Lung (tissue), 12 donors: Measurements from ENCODE around the gene VOPP1. TPM values are rescaled to one million over a fixed set of nuclear protein-coding genes. Genes with fewer than 3 reads are reported as not detected.

Source experiments
- ATAC-seq: fragments of 200-7000 bp; cut with Tn5 transposase; one replicate; pipeline ENCODE4 v1.9.1; 2020; ENCODE audit warnings: moderate number of reproducible peaks; ENCODE audit not compliant: insufficient read depth, low FRiP score
- DNase-seq, 3 donors: peaks; one replicate each; pipeline ENCODE4 v3.0.0-alpha.2; 2013 to 2017
- H3K27ac ChIP-seq, 2 donors: one replicate each; pipeline ENCODE4 v1.5.1; 2013; ENCODE audit warnings: mild to moderate bottlenecking in 2 of 2, moderate library complexity in 2 of 2, control low read depth in 1 of 2, inconsistent platforms in 1 of 2, low read depth in 1 of 2, low read length in 1 of 2
- H3K27me3 ChIP-seq, 3 donors: one replicate each; pipeline ENCODE4 v1.5.1; 2013; ENCODE audit warnings: low read length in 2 of 3; ENCODE audit not compliant: control insufficient read depth in 3 of 3, insufficient read depth in 3 of 3
- H3K36me3 ChIP-seq, 4 donors: one replicate each; pipeline ENCODE4 v1.5.1; 2013; ENCODE audit warnings: low read length in 4 of 4, mild to moderate bottlenecking in 1 of 4, moderate library complexity in 1 of 4; ENCODE audit not compliant: control insufficient read depth in 4 of 4, insufficient read depth in 4 of 4
- H3K4me1 ChIP-seq, 5 donors: one replicate each; pipeline ENCODE4 v1.5.1; 2013; ENCODE audit warnings: low read length in 5 of 5, mild to moderate bottlenecking in 2 of 5, moderate library complexity in 1 of 5; ENCODE audit not compliant: control insufficient read depth in 5 of 5, insufficient read depth in 5 of 5
- H3K4me3 ChIP-seq: one replicate; pipeline ENCODE4 v1.5.1; 2013; ENCODE audit warnings: mild to moderate bottlenecking, control low read depth, moderate library complexity
- H3K9ac ChIP-seq, 2 donors: one replicate each; pipeline ENCODE4 v1.5.1; 2013; ENCODE audit warnings: low read length in 2 of 2, control low read depth in 1 of 2; ENCODE audit not compliant: insufficient read depth in 1 of 2
- H3K9me3 ChIP-seq, 4 donors: one replicate each; pipeline ENCODE4 v1.5.1; 2013; ENCODE audit warnings: low read length in 3 of 4, mild to moderate bottlenecking in 1 of 4, moderate library complexity in 1 of 4; ENCODE audit not compliant: control insufficient read depth in 4 of 4, insufficient read depth in 3 of 4
- CTCF ChIP-seq: IDR thresholded peaks from 2 replicates; pipeline ENCODE4 v1.5.1; 2012; ENCODE audit warnings: mild to moderate bottlenecking; ENCODE audit errors: control extremely low read depth, extremely low read depth
- WGBS, 2 donors: extraction: QIAGEN DNeasy Blood & Tissue Kit; methylation state at CpG; one replicate each; pipeline ENCODE4 v1.1.7; 2013; 5-methylcytosine and 5-hydroxymethylcytosine counted together
- polyA plus RNA-seq, 2 donors: library from polyadenylated mRNA; stranded (reverse); fragments of 200-250 nt; gene quantifications; one replicate each; pipeline ENCODE4 v1.2.1, GENCODE V29; 2013
- total RNA-seq, 2 donors: library from RNA; depleted of rRNA in 1 of 2; stranded (reverse); fragments of >200 nt in 1 of 2; gene quantifications; one replicate each; pipeline ENCODE4 v1.2.1, GENCODE V29; 2014 to 2021
- donor health status: control.
- donor health status: control.
- donor health status: Bipolar disorder and iron deficiency.
- donor health status: healthy.
- donor health status: DM: yes; HTN: yes; CAD: no.

Gene VOPP1
- total and polyA plus RNA-seq, 4 donors: 25.8 to 64.0 (median 38.0) TPM

GRCh38 chr7:55537458-55537990, 34.8 kb downstream of the VOPP1 start:
- no peak for TF ChIP-seq CTCF
- H3K4me3 ChIP-seq: no peak overlapping the region
- H3K9ac ChIP-seq: no peak overlapping the region
- no peaks in the 10 kb centered on the region for H3K27me3 ChIP-seq
- no peak for DNase-seq
- no peaks in the 10 kb centered on the region for H3K36me3 ChIP-seq
- peaks cover 0 to 22% (median 0%) of the 10 kb centered on the region in 5 donors for H3K4me1 ChIP-seq
- ATAC-seq: no peak
- 82 to 91% methylated on average over 16 of the region's 16 CpGs for WGBS, 2 donors
- no peak overlapping the region for H3K27ac ChIP-seq
- H3K9me3 ChIP-seq: peaks cover 0 to 2% (median 0%) of the 10 kb centered on the region in 4 donors

GRCh38 chr7:55536619-55537457, 35.5 kb downstream of the VOPP1 start:
- H3K9me3 ChIP-seq: peaks cover 0 to 2% (median 0%) of the 10 kb centered on the region in 4 donors
- ATAC-seq: no peak

GRCh38 chr7:55535617-55536016, 36.7 kb downstream of the VOPP1 start:
- Histone ChIP-seq H3K27ac (no peak overlapping the region), H3K9me3 (peaks cover 0 to 2% (median 0%) of the 10 kb centered on the region in 4 donors), H3K9ac (no peak overlapping the region), H3K4me1 (peaks cover 0 to 25% (median 0%) of the 10 kb centered on the region in 5 donors), H3K4me3 (no peak overlapping the region), H3K36me3 (no peaks in the 10 kb centered on the region), H3K27me3 (no peaks in the 10 kb centered on the region)
- 92 to 97% methylated on average over 5 of the region's 5 CpGs for WGBS, 2 donors
- ATAC-seq (no peak), DNase-seq (no peak)
- TF ChIP-seq CTCF: no peak

More at GRCh38 chr7:55536619-55537457, 35.5 kb downstream of the VOPP1 start:
- Histone ChIP-seq H3K9ac (no peak overlapping the region), H3K4me1 (peaks cover 0 to 25% (median 0%) of the 10 kb centered on the region in 5 donors), H3K27ac (no peak overlapping the region), H3K27me3 (no peaks in the 10 kb centered on the region), H3K36me3 (no peaks in the 10 kb centered on the region), H3K4me3 (no peak overlapping the region)
- no peak for DNase-seq
- no peak for TF ChIP-seq CTCF
- 94 to 95% methylated on average over 23 of the region's 23 CpGs for WGBS, 2 donors
